ENCODE results near the gene PHEX.

PHEX gene

DNA sequence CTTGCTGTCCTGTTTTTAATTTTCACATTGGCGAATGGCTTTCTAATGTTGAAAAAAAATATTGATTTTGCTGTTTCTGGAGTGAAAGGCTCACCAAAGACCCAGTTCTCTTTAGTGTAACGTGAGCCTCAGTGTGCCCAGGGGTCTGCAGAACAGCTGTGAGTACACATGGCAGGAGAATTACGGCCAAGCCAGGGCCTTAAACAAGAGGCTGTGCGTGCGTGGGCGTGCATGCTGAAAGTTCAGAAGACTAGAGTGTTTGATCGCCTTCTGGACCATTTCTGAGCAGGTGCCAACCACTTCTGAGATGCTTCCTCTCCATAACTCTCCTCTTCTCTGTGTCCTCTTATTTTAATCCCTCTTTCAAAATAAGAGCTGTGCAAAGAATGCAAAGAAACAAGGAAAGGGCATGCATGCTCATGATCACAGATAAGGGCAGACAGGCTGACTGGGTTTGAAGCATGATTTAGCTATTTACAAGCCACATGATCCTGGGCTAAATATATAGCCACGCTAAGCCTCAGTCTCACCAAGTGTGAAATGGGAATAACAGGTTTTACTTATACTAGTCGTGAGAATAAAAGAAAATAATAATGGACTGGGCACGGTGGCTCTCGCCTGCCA lies 9.9 kb downstream of the PHEX start:
- no peak for FAIRE-seq

DNA sequence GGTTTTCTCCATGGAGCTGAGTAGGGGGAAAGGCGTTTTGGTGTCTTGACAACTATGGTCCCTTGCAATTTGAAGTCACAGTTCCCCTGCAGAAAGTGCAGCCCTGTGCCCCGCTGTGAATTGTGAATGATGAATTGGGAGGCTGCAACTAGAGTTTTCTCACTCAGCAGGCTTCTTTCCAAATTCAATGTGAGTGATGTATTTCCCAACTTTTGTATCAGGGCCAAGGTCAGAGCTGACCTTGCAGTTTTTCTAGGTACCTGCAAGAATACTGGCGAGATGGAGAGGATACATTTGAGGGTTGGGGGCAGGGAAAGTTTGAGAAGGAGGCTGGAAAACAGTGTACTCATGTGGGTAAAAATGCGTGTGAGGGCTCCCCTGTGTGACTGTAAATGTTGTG lies 11.7 kb downstream of the PHEX start:
- no peak for FAIRE-seq

DNA sequence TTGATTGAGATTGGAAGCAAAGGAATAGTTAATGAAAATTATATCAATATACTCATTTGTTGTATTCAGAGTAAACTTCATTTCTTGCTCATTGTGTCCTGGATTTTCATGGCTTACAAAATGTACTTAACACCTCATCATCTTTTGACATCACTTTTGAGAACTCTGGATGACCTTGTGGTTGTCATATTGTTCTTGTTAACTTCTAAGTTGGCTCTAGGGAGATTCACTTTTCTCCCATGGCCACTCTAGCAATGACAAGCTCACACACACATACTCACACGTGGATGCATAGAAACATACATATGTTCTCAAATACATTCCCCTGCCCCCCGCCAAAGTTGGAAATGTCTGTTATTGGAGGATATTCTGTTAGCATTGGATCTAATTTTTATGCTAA lies 15.3 kb downstream of the PHEX start:
- FAIRE-seq, result no peak

DNA sequence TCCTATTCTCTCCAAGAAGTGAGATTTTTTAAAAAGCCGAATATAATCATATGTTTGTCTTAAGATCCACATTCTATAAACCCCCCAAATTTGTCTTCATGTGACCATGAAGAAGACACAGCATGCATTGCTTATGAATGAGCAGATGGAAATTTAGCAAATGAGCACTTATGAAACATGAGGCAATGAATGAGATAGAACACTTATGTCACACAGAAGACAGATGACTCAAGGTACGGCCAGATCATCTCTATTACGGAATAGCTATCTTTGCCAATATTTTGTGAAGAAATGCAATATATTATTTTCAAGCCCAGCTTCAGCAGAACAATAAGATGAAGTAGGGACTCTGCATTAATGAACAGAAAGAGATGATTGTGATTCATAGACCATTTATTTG lies 21.4 kb downstream of the PHEX start:
- no peak for FAIRE-seq

DNA sequence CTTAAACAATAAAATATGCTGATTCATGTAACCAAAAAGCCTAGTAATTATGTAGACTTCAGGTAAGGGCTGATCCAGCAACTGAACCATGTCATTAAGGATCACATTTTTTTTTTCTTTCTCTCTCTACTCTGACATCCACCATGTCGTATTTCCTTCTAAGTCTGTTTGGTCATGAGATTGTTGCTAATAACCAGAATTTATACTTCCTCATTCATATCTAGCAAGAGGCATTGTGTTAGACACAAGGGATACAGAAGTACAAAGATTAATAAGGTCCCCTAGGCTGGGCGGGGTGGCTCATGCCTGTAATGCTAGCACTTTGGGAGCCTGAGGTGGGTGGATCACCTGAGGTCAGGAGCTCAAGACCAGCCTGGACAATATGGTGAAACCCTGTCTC lies 24.1 kb downstream of the PHEX start:
- FAIRE-seq, result no peak

DNA sequence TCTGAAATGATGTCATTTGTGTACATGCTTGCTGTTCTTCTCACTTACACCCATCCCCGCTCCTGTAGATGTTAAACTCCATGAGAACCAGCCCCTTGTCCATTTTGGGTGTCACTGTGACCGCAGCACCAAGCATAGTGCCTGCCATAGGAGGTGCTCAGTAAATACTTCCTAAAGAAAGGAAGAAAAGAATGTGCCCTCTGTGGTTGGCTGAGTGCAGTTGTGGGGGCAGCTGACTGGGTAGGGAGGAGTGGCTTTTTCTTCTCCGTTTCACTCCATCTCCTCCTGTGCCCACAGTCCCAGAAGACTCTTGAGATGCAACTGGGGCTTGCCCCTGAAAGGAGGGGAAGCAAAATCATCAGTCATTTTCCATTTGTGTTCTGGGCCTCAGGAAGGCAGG lies 25.5 kb downstream of the PHEX start:
- no peak for FAIRE-seq

DNA sequence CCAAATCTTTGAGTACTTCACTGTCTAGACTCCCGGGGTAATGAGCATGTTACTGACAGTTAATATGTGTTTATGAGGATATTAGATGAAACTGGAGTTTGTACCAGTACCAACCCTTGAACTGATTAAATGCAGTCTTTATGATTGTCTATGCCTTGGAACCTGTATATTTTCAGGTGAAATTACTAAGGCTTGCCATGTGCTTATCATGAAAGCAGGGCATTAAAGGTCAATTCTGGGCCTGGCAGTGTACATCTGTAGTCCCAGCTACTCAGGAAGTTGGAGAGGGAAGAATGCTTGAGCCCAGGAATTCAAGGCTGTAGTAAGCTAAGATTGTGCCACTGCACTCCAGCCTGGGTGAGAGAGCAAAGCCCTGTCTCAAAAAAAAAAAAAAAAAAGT lies 27.6 kb downstream of the PHEX start:
- no peak for FAIRE-seq

DNA sequence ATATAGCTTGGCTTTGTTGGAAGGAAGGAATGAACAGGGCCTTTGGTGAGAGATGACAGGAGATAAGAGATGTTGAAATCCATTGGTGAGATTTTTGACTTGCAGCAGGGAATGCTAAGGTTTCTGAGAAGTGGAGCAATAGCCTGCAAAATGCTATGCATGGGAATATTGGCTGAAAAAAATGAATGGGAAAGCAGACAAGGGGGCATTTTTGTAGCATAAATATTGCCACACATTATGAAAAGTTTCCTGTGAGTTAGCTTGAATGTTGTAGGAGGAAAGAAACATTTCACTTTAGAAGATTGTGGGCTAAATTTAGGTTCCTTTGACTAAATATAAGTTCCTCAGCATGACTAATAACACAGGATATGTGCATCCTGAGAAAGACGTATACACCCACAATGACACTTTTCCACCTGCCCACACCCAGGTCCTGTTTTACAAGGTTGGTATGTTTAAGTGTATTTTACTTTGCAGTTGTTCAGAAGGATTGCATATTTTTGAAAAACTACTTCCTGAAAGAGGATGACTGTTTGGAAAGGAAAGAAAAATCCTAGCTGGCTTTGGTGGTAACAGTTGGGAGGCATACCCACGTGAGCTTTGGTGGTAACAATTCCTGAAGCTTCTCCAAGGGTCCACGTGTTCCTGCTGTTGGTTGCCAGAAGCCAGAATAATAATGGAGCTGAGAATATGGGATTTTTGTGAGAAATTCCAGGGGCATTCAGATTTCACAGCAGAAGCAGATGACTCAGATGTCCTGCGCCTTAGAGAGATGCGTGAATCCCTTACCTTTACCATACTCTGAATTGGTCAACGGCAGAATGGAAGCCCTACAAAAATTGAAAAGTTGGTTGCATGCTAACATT lies 28.5 kb downstream of the PHEX start:
- FAIRE-seq, result no peak

DNA sequence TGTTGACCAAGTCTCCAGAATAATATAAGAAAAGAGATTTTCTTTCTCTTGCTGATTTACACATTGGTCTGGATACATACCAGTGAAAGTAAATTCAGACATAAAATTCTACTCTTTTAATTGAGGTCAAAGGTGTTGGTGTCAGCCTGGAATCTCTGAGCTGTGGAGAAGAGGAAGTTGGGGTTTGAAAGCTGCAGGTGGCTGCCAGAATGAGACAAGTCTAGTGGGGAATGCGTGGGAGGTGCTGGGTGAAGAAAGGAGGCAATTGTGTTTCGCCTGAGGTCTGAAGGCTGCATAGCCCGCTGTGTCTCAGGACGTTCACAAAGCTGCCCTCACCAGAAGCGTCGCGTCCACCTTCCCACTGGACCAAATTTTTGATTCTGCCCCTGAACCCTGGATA lies 31.2 kb downstream of the PHEX start:
- no peak for FAIRE-seq

DNA sequence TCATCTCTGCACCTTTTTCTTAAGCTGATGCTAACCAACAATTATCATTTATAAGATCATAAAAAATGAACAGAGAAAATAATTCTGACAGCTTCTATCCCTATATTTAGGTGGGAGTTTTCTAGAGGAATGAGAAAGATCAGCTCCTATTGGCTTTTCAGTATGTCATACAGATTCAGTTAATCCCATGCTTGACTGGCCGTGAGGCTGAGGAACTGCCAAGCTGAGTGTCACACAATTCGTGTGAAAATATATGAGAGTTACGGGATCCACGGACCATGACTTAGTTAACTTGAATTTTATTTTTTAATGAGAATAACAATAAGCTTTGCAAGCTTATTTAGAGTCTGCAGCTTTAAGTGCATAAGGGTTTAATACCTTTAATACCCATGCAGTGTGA lies 37.5 kb downstream of the PHEX start:
- no peak for FAIRE-seq

DNA sequence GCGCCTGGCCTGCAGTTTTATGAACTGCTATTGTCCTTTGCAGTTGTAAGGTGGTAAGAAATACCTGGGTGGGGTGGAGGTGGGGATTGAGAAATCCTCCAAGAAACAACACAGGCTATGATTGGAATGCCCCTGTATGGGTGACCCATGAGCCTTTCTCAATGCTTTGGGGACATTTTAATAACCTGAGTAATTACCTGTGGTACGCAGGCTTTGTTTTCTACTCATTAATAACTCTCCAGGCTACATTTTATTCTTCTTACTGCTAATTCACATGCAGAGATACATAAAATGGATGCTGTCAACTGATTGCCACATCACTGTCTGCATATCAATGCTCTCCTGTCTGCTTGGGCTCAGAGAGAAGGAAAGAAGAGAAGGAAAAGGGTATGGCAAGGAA lies 41.8 kb downstream of the PHEX start:
- FAIRE-seq, result no peak

DNA sequence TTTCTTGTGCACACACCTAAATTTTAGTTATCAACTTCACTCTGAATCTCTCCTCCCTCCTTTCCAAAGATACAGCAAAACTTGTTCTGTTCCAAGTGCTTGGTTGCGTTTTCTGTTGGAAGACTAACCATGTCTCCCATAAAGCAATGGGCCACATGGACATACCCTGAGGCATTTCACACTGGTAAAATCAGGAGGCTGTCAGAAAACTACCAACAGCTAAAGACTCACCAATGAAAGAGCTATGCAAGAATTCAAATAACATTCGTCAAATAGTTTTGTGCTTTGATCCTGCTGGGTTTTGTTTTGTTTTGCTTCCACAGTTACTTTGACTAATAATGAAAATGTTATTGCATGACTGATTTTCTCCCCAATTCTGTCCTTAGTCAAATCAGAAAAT lies 46.0 kb downstream of the PHEX start:
- no peak for FAIRE-seq

DNA sequence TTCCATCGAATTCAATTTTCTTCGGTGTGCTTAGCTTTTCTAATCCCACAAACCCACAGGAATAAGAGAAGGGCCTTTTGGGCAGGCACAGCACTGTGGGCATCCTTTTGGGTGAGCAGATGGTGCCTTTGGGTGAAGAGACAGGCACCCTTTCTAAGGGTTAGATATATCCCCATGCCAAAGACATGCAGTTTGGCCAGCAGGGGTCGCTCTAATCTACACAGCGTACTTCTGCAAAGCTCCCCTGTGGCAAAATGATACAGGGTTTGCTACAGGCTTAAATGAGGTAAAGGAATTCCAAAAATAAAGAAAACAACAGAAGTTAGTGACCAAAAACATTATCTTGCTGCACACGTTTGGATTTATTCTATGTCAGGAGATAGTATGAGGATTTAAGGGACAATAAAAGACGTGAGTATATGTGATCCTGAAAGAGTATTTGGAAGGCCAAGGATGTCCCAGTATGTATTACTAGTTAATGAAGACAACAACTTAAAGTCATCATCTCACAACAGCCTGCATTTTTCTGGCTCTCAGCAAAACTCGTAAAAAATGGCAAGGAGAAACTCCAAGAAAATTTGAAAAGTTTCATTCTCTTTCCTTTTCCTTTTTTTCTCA lies 49.5 kb downstream of the PHEX start:
- FAIRE-seq, result no peak

DNA sequence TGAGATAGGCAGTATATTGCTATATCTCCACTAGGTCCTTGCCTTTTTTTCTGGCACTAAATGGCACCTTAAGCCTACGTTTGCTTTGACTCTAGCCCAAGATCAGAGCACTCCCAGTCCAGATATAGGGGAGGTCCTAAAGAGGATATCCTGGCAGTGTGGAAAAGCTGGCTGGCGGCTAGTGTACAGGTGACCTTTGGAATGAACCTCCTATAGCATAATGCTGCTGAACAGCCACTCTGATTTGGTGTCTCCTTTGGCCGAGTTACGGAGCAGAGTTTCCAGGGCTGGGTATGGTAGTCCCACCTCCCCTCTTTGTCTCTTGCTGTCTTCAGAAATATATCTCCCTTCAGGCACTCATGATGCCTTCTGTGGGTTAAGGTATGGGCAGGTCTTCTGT lies 53.9 kb downstream of the PHEX start:
- FAIRE-seq, result no peak

DNA sequence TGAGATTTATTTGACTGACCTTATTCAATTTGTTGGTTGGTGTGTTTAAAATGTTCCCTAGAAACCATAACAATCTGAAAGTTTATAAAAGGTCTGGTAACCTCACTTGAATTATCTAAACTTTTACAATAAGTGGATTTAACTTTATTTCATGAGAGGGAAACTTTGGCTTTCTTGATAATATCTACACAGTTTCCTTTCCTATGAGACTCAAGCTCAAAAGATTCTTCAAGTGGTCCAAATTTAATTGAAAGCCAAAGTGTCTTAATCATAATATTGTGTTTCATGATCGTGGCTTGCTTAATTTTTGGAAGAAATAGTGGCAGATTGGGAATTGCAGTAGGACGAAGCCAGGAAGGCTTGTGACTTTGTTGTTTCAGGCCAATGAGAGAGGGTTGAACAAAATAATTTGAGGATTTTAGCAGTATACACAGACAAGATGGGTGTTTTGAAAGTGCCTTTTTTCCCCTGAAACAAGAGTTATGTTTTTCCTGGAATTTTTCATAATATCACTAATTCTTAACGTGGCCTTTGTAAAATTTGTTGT lies 55.0 kb downstream of the PHEX start:
- peak; percentile 57 for FAIRE-seq

DNA sequence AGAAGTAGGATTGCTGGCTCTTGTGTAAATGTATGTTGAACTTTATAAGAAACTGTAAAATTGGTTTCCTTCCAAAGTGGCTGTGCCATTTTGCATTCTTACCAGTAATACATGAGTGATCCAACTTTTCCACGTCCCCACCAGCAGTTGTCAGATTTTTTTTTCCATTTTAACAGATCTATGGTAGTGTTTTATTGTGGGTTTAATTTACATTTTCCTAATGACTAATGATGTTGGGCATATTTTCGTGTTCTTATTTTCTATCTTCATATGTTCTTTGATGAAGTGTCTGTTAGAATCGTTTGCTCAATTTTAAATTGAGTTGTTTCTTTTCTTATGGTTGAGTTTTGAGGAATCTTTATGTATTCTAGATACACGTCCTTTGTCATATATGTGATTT lies 56.2 kb downstream of the PHEX start:
- FAIRE-seq, result no peak

DNA sequence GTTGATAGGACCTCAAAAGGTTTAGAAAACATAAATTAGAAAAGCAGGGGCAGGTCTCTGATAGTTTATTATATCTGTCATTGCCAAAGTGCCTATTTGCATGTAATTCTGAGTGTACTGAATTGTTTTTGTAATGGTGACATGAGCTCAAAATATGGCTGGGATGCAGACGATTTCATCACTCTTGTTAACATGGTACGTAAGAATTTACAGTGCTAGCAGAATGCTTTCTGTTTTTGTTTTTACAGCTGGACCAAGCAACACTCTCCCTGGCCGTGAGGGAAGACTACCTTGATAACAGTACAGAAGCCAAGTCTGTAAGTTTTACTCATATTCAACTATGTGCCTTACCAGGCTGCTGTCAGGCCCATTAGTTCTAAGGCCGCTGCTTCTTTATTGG lies 58.1 kb downstream of the PHEX start:
- FAIRE-seq, result no peak

DNA sequence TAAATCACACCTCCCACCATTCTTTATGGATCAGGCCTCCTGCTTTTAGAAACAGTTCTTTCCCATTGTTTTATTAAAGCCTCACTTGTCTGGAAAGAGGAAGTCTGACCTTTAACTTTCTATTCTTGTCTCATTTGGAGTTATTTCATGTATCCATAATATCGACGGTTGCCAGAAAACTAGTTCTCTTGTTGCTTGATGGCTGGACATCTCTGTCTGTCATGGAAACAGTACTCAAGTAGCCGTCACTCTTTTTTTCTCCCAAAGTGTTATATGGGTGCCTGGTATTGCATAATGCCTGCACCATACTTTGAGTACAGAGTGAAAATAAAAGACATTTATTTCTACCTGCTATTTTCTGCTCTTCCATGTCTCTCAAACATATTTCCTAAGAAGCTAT lies 61.4 kb downstream of the PHEX start:
- no peak for FAIRE-seq

DNA sequence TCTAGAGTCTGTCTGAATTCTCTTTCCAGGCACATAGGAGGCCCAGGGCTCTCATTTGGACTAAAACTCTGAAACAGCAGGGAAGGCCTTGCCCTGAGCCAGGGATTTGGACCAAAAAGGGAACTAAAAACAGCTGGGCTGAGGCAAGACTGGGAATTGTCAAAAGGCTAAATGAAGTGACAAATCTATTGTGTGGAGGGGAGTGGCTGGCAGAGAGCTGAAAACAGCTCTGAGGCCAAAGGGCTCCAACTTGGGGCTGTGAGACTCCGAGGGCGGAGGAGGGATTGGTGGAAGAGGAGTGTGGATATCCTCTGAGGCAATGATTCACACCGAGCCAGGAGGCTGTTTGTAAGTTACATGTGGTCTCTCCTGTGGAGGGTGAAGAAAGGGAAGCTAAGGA lies 63.2 kb downstream of the PHEX start:
- FAIRE-seq, result no peak

DNA sequence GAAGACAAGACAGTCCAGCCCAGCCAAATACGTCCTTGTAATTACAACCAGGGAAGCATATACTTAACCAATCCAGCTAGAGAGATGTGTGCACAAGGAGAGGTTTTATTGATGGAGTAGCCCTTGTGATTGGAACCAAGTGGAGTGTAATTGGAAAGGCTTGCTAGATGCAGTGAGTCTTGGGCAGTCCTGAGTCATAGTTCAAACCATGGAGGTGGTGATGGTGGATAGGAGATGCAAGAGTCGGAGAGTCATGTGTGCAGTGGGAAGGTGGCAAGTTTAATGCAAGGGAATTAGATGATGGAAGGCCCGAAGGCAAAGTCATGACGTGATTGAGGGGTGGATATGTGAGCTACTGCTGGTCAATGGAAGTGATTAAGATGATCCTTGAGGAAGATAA lies 63.7 kb downstream of the PHEX start:
- FAIRE-seq, result no peak

DNA sequence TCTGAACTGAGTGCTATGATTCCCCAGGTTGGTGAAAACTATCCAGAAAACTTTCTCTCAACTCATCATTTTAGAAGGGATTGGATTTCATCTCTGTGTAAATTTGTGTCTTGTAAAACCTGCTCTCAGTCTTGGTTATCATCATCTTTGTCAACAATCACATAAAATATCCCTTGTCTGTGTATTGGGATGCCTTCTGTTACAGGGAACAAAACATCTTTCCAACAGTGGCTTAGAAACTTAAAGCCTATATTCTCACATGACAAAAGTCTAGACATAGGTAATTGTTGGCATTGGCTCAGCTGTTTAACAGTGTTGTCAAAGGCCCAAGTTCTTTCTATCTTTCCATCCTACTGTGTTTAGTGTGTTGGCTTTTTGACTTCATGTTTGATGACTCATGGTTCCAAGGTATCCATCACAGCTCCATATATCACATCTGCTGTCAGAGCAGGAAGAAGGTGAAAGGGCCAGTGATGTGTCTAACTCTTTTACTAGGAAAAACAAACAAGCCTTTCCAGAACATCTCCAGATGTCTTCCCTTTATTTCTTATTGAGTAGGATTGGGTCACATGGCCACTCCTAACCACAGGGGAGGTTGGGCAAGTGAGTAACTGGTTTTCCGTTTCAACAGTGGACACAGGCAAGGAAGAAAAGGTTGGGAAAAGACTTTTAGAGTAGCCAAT lies 65.0 kb downstream of the PHEX start:
- no peak for FAIRE-seq

DNA sequence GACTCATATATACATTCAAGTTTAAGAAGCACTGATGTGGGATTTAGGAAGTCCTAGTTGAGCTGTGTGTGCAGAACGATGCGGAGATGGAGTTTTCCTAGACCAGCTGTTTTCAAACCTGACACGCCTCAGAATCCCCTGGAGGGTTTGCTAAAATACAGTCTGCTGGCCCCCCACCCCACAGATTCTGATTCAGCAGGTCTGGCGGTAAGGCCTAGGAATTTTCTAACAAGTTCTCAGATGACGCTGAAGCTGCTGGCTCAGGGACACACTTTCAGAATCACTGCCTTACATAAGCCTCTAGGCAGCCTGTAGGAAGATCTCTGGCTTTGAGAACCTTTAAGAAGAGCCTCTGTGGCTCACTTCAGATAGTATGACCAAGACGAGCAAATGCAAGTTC lies 73.1 kb downstream of the PHEX start:
- no peak for FAIRE-seq

DNA sequence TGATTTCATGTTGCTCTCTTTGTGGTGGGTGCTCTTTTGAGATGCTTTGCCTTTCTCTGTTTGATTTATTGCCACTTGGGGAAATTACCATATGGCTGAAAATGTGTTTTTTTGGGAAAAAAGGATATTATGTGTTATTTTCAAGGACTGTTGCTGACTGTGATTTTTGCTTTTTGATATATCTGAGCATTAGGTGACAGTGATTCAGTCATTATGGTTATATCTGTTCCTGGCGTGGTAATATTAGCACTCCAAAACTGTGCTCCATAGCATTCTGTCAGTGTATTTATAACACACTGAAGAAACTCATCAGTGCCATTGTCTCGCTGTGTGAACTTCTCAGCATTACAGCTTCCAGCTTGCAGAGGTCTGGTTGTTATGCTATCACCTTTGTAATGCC lies 73.8 kb downstream of the PHEX start:
- no peak for FAIRE-seq

All from endometrium (tissue), 2 donors.